ENCODE measurements around the gene NR1D1. TPM values are rescaled to one million over a fixed set of nuclear protein-coding genes. Genes with fewer than 3 reads are reported as not detected.
A peak's percentile ranks its signal among the peaks of the same experiment; 100 is the strongest.

The NR1D1 gene
- total and polyA plus RNA-seq, 2 of the 13 experiments (the other 11 are each of a cell fraction or from before 2014, with no cell fraction given) = 2.1 to 2.7 TPM

DNA sequence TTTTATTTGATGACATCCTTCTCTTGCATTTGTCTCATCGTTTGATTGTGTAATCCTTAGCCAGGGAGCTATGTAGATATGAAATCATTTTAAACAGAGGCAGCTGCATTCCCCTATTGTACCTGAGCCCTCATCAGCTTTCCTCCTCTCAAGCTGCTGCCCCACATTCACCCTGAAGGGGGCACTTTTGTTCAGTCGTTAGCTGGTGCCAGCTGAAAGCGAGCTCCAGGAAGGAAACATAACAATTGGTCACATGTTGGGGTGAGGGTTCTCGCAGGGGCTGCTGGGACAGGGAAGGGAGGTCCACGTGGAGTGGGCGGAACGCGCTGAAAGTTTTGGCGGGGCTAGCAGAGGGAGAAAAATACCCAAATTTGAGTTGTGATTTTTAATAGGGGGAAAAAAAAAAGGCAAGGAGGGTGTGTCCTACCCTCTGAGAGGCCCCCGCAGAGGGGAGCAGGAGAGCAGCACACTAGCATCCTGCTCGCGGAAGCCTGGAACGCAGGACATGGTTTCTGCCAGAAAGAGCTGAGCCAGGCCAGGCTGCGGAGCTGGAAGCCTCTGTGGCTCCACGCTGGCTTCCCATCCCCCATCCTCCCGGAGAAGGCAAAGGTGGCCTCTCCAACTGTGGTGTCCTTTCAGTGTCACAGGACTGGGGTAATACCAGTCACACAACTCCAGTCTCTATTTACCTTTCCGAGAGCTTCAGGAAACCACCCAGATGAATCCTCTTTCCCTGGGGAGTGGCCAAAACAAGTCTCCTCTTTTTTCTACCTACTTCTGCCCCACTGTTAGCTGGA lies 12.9 kb upstream of the NR1D1 start (continued):
- peak; percentile 78 for TF ChIP-seq BORCS8-MEF2B (CRISPR knock-in tag; IDR thresholded peaks at IDR 0.05)
- no peak; the same call in 1 of the 2 replicates for TF ChIP-seq BRCA1 (CRISPR knock-in tag; IDR thresholded peaks at IDR 0.05)
- TF ChIP-seq EP300 (IDR thresholded peaks at IDR 0.05; ENCODE audit: low read depth in 2 of 2, low read length in 2 of 2) = peak; percentile 54 to 76; a peak in 3 of 4 replicates
- TF ChIP-seq EP300 (CRISPR knock-in tag; IDR thresholded peaks at IDR 0.05; ENCODE audit: borderline replicate concordance) = peak; percentile 18; the same call in 1 of the 2 replicates
- peak; percentile 72; the same call in 1 of the 2 replicates for TF ChIP-seq GZF1 (CRISPR knock-in tag; IDR thresholded peaks at IDR 0.05)
- peak; percentile 55; the same call in 1 of the 2 replicates for TF ChIP-seq KMT2A (CRISPR knock-in tag; IDR thresholded peaks at IDR 0.05)
- TF ChIP-seq MTF1 (CRISPR knock-in tag; IDR thresholded peaks at IDR 0.05) = no peak; the same call in 1 of the 2 replicates
- no peak for TF ChIP-seq JUN (CRISPR knock-in tag; IDR thresholded peaks at IDR 0.05)
- peak; percentile 99 for TF ChIP-seq MYC (CRISPR knock-in tag; IDR thresholded peaks at IDR 0.05; ENCODE audit: borderline replicate concordance)
- TF ChIP-seq TOPORS (CRISPR knock-in tag; IDR thresholded peaks at IDR 0.05) = peak; percentile 8; the same call in 1 of the 2 replicates
- no peak for TF ChIP-seq PLRG1 (conservative IDR thresholded peaks at IDR 0.05)
- TF ChIP-seq ZNF317 (CRISPR knock-in tag; IDR thresholded peaks at IDR 0.05) = peak; percentile 80
- TF ChIP-seq ZNF747 (CRISPR knock-in tag; IDR thresholded peaks at IDR 0.05; ENCODE audit: borderline replicate concordance) = peak; percentile 69; the same call in 1 of the 2 replicates
- TF ChIP-seq ZBTB20 (CRISPR knock-in tag; IDR thresholded peaks at IDR 0.05; ENCODE audit: borderline replicate concordance, low read depth) = peak; percentile 84; the same call in 1 of the 2 replicates
- TF ChIP-seq ZNF331 (CRISPR knock-in tag; IDR thresholded peaks at IDR 0.05) = no peak; the same call in 1 of the 2 replicates
- TF ChIP-seq KDM1A (CRISPR knock-in tag; IDR thresholded peaks at IDR 0.05) = no peak
- TF ChIP-seq SNAPC2 (CRISPR knock-in tag; IDR thresholded peaks at IDR 0.05) = peak; percentile 85
- TF ChIP-seq POLR2AphosphoS2 (IDR thresholded peaks at IDR 0.05; ENCODE audit: low read depth, low read length) = no peak; the same call in 1 of the 2 replicates
- TF ChIP-seq, protein P1, sequence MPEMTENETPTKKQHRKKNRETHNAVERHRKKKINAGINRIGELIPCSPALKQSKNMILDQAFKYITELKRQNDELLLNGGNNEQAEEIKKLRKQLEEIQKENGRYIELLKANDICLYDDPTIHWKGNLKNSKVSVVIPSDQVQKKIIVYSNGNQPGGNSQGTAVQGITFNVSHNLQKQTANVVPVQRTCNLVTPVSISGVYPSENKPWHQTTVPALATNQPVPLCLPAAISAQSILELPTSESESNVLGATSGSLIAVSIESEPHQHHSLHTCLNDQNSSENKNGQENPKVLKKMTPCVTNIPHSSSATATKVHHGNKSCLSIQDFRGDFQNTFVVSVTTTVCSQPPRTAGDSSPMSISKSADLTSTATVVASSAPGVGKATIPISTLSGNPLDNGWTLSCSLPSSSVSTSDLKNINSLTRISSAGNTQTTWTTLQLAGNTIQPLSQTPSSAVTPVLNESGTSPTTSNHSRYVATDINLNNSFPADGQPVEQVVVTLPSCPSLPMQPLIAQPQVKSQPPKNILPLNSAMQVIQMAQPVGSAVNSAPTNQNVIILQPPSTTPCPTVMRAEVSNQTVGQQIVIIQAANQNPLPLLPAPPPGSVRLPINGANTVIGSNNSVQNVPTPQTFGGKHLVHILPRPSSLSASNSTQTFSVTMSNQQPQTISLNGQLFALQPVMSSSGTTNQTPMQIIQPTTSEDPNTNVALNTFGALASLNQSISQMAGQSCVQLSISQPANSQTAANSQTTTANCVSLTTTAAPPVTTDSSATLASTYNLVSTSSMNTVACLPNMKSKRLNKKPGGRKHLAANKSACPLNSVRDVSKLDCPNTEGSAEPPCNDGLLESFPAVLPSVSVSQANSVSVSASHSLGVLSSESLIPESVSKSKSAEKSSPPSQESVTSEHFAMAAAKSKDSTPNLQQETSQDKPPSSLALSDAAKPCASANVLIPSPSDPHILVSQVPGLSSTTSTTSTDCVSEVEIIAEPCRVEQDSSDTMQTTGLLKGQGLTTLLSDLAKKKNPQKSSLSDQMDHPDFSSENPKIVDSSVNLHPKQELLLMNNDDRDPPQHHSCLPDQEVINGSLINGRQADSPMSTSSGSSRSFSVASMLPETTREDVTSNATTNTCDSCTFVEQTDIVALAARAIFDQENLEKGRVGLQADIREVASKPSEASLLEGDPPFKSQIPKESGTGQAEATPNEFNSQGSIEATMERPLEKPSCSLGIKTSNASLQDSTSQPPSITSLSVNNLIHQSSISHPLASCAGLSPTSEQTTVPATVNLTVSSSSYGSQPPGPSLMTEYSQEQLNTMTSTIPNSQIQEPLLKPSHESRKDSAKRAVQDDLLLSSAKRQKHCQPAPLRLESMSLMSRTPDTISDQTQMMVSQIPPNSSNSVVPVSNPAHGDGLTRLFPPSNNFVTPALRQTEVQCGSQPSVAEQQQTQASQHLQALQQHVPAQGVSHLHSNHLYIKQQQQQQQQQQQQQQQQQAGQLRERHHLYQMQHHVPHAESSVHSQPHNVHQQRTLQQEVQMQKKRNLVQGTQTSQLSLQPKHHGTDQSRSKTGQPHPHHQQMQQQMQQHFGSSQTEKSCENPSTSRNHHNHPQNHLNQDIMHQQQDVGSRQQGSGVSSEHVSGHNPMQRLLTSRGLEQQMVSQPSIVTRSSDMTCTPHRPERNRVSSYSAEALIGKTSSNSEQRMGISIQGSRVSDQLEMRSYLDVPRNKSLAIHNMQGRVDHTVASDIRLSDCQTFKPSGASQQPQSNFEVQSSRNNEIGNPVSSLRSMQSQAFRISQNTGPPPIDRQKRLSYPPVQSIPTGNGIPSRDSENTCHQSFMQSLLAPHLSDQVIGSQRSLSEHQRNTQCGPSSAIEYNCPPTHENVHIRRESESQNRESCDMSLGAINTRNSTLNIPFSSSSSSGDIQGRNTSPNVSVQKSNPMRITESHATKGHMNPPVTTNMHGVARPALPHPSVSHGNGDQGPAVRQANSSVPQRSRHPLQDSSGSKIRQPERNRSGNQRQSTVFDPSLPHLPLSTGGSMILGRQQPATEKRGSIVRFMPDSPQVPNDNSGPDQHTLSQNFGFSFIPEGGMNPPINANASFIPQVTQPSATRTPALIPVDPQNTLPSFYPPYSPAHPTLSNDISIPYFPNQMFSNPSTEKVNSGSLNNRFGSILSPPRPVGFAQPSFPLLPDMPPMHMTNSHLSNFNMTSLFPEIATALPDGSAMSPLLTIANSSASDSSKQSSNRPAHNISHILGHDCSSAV (CRISPR knock-in tag; IDR thresholded peaks at IDR 0.05; ENCODE audit: borderline replicate concordance) = no peak
- TF ChIP-seq SP2 (CRISPR knock-in tag; IDR thresholded peaks at IDR 0.05) = no peak; the same call in 1 of the 2 replicates
- TF ChIP-seq ZFP41 (CRISPR knock-in tag; IDR thresholded peaks at IDR 0.05; ENCODE audit: borderline replicate concordance) = no peak
- TF ChIP-seq AGO1 (IDR thresholded peaks at IDR 0.05; ENCODE audit: low read depth, low read length, poor library complexity, severe bottlenecking) = no peak
- TF ChIP-seq KLF16 (CRISPR knock-in tag; IDR thresholded peaks at IDR 0.05) = peak in 1 of 2 experiments; percentile 77; a peak in 2 of 4 replicates
- peak; percentile 73 for TF ChIP-seq ZFY (CRISPR knock-in tag; IDR thresholded peaks at IDR 0.05)
